Tibial nerve (tissue), 4 donors: ENCODE data around the gene CBY3. TPM values are rescaled to one million over a fixed set of nuclear protein-coding genes. Genes with fewer than 3 reads are reported as not detected.
"Not testable (repeated sequence)": the region's sequence is repeated elsewhere in the genome, so short reads cannot be mapped to it uniquely, and the experiment has no call there.

Experiments
- DNase-seq, 2 donors: peaks; one replicate each; pipeline ENCODE4 v3.0.0-alpha.2; 2019; ENCODE audit warnings: low spot score in 2 of 2
- H3K27ac ChIP-seq, 4 donors: fragments of 200-600 bp; sonication (generic) in 3 of 4; one replicate each; pipeline ENCODE4 v1.5.1; 2017 to 2019; ENCODE audit warnings: mild to moderate bottlenecking in 1 of 4
- H3K27me3 ChIP-seq, 2 donors: fragments of 200-600 bp; sonication (generic) in 1 of 2; one replicate each; pipeline versions ENCODE4 v1.5.1 to v1.6.0; 2017 to 2019
- H3K36me3 ChIP-seq, 3 donors: fragments of 200-600 bp; sonication (generic); one replicate each; pipeline ENCODE4 v1.5.1; 2018 to 2019
- H3K4me1 ChIP-seq, 4 donors: fragments of 200-600 bp; sonication (generic) in 3 of 4; one replicate each; pipeline ENCODE4 v1.5.1; 2017 to 2019
- H3K4me3 ChIP-seq, 4 donors: fragments of 200-600 bp; sonication (generic) in 3 of 4; one replicate each; pipeline ENCODE4 v1.5.1; 2017 to 2019; ENCODE audit warnings: mild to moderate bottlenecking in 1 of 4, moderate library complexity in 1 of 4
- H3K9me3 ChIP-seq, 4 donors: fragments of 200-600 bp; sonication (generic) in 3 of 4; one replicate each; pipeline ENCODE4 v1.5.1; 2017 to 2019
- WGBS, 2 donors: methylation state at CpG; one replicate each; pipeline ENCODE4 v1.1.5; 2018; 5-methylcytosine and 5-hydroxymethylcytosine counted together
- small RNA-seq: library from RNA; depleted of rRNA; stranded (forward); fragments of <200 nt; gene quantifications from one replicate; pipeline ENCODE3, GENCODE V24; 2016
- total RNA-seq, 4 donors: library from RNA; depleted of rRNA; stranded (reverse); fragments of >200 nt; gene quantifications; one replicate each; pipeline ENCODE4 v1.1.0, GENCODE V29; 2016

Gene CBY3
- total RNA-seq, 4 donors from 2014 or later, result 1.2 TPM; not detected in 3

- H3K4me3 ChIP-seq, H3K27me3 ChIP-seq, DNase-seq, H3K4me1 ChIP-seq, H3K9me3 ChIP-seq, H3K27ac ChIP-seq, H3K36me3 ChIP-seq: not testable (repeated sequence)
- WGBS, 2 donors, result 83 to 91% methylated on average over 13 of the region's 17 CpGs
Observed at GRCh38 chr5:179642626-179643025, 38.2 kb downstream of the CBY3 start.

GRCh38 chr5:179641745-179642144, 39.1 kb downstream of the CBY3 start:
- no CpG with 5 or more reads among the region's 4 CpGs for WGBS, 2 donors

GRCh38 chr5:179639296-179639695, 41.5 kb downstream of the CBY3 start:
- H3K27ac ChIP-seq, H3K27me3 ChIP-seq, H3K9me3 ChIP-seq, H3K4me3 ChIP-seq, DNase-seq, H3K36me3 ChIP-seq, H3K4me1 ChIP-seq: not testable (repeated sequence)
- WGBS, 2 donors, result 92 to 95% methylated on average over 10 to 11 of the region's 11 CpGs

More at GRCh38 chr5:179641745-179642144, 39.1 kb downstream of the CBY3 start:
- not testable (repeated sequence) for H3K27ac ChIP-seq, H3K4me1 ChIP-seq, H3K27me3 ChIP-seq, H3K36me3 ChIP-seq, H3K4me3 ChIP-seq, H3K9me3 ChIP-seq, DNase-seq

- not testable (repeated sequence) for H3K4me1 ChIP-seq, H3K9me3 ChIP-seq, H3K36me3 ChIP-seq, DNase-seq, H3K27me3 ChIP-seq, H3K27ac ChIP-seq
- peak overlapping the region in 1 of 4 donors; percentile 36 for H3K4me3 ChIP-seq
- WGBS, 2 donors, result no CpG with 5 or more reads among the region's 49 CpGs
Observed at GRCh38 chr5:179634370-179635172, 46.3 kb downstream of the CBY3 start.

GRCh38 chr5:179633501-179634369, 47.1 kb downstream of the CBY3 start:
- H3K9me3 ChIP-seq, H3K27me3 ChIP-seq, DNase-seq, H3K4me1 ChIP-seq, H3K27ac ChIP-seq, H3K36me3 ChIP-seq: not testable (repeated sequence)
- H3K4me3 ChIP-seq, result peak overlapping the region in 1 of 4 donors; percentile 38
- 60 to 71% methylated on average over 21 to 23 of the region's 38 CpGs for WGBS, 2 donors

Small RNAs within 50 kb of the gene (small RNA-seq; reads per million reads assigned to genes)
- not detected for gene RF00017

Other genes starting within 250 kb of the CBY3 start
- gene RUFY1, start 130.5 kb downstream of the CBY3 start, total RNA-seq, result 10 to 100 TPM; 56.6 to 76.3 (median 71.3) TPM
- 100 to 1,000 TPM; 473 to 711 (median 678) TPM for gene HNRNPH1, start 57.4 kb downstream of the CBY3 start, total RNA-seq
- 100 to 1,000 TPM; 258 to 315 (median 272) TPM for gene CANX, start 17.9 kb upstream of the CBY3 start, total RNA-seq
- 10 to 100 TPM; 27.0 to 38.1 (median 31.9) TPM for gene MAML1, start 51.8 kb upstream of the CBY3 start, total RNA-seq
- 10 to 100 TPM in 2 of 4 donors, 1 to 10 TPM in 2; 7.6 to 38.6 (median 18.4) TPM for gene LTC4S, start 113.0 kb upstream of the CBY3 start, total RNA-seq
- gene MGAT4B, start 125.8 kb upstream of the CBY3 start, total RNA-seq, result 100 to 1,000 TPM in 1 of 4 donors, 10 to 100 TPM in 3; 52.7 to 153 (median 91.0) TPM
- gene SQSTM1, start 139.9 kb upstream of the CBY3 start, total RNA-seq, result 100 to 1,000 TPM; 408 to 463 (median 452) TPM
- gene MRNIP, start 177.8 kb upstream of the CBY3 start, total RNA-seq, result 10 to 100 TPM; 48.5 to 82.4 (median 63.2) TPM
- 100 to 1,000 TPM; 115 to 210 (median 168) TPM for gene TBC1D9B, start 226.9 kb upstream of the CBY3 start, total RNA-seq